GM08714 (cell line): Measurements from ENCODE around the gene MBP.

Source experiments
- H3K4me3 ChIP-seq: fragments of 200-500 bp; sonication (Bioruptor generic); 2 replicates; pipeline ENCODE4 v1.5.1; 2014; ENCODE audit warnings: mild to moderate bottlenecking, low read length, inconsistent platforms
- ZNF274 ChIP-seq: IDR thresholded peaks from 2 replicates; pipeline ENCODE4 v1.6.1; 2012; ENCODE audit warnings: mild to moderate bottlenecking, low read depth, low read length

MBP gene

DNA sequence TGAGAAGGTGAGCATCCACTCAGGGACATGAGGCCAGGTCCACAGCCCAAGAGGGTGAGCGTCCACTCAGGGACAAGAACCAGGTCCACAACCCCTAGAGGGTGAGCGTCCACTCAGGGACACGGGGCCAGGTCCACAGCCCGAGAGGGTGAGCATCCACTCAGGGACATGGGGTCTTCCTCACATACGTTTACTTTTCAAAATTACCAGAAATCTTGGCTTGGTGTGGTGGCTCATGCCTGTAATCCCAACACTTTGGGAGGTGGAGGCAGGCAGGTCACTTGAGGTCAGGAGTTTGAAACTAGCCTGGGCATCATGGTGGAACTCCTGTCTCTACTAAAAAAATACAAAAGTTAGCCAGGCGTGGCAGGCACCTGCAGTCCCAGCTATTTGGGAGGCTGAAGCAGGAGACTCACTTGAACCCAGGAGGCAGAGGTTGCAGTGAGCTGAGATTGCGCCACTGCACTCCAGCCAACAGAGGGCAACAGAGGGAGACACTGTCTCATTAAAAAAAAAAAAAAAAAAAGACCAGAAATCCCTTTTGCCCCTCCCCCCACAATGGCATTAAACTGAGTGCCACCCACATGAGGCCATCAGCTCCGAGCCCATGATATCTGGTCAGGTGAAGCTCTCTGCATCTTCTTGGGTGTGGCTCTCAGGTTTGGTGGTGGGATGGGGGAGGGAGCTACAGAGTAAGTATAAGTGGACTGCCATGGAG is 9.0 kb upstream of the MBP start:
- no peak for TF ChIP-seq ZNF274

DNA sequence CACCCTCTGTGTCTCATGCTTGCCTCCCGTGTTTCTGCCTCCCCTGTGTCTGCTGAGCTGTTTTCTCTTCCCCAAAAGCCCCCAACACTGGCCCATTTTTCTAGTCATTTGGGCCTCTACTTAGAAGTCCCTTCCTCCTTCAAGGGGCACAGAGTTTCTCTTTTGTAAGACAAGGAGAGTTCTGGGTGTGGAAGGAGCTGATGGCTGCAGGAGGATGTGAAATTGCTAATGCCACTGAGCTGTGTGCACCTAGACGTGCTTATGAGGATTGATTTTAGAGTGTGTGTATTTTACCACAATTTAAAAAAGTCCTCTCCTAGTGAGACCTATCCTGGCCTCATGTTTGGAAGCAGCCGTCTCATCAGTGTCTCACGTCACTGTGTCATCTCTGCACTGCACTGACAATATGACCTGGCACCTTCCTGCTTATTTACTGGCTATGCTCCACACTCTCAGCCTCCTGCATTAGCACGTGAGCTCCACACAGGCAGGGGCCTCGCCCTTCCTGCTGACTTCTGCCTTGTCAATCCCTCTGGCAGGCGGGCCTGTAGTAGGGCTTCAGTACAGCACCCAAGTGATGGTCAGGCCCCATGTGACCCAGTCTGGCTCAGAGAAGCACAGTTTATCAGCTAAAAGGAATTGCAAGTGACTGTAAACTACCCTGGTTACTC is 8.0 kb upstream of the MBP start:
- no peak for TF ChIP-seq ZNF274
- no peak overlapping the region for H3K4me3 ChIP-seq

More for the DNA sequence above, 9.0 kb upstream of the MBP start:
- H3K4me3 ChIP-seq: no peak overlapping the region

DNA sequence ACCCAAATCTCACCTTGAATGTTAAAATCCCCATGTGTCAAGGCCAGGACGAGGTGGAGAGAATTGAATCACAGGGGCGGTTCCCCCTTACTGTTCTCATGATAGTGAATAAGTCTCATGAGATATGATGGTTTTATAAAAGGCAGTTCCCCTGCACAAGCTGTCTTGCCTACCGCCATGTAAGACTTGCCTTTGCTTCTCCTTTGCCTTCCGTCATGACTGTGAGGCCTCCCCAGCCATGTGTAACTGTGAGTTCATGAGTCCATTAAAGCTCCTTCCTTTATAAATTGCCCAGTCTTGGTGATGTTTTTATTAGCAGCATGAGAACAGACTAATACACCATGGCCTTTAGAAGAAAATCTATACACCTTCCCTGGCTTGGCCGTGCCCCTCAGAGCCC is 7.4 kb upstream of the MBP start:
- TF ChIP-seq ZNF274: no peak
- no peak overlapping the region for H3K4me3 ChIP-seq

DNA sequence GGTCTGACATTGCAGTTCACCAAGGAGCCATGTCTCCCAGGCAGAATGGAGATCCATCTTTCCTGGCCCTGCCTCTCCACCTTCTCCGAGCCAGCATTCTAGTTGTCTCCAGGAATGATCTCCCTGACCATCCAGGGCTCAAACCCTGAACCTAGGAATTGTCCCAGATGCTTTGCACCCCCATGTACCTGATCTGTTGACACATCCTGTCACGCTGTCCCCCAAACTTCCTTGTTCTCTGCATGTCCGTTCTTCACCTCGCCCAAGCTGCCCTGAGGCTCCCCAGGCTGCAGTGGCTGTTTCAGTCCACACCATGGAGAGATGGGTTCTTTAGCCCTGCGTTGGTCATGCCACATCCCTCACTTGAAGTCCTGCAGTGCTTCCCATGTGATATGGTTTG is 7.0 kb upstream of the MBP start:
- no peak for TF ChIP-seq ZNF274

DNA sequence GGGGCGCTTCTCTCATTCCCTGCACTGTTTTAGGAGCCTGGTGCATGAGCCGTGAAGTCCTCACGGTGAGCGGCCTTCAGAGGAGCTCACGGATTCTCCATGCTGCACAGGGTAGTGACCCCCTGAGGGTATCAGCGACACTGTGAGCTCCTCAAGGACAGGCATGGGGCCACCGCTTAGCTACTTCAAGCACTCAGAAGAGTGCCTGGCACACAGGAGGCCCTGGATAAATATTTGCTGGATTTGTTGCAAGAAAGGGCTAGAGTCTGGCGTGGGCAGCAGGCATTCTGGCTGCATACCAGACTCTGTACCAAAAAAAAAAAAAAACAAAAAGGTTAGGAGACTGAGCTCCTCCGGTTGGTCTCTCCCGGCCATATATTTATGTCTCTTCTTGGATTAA is 5.7 kb upstream of the MBP start:
- TF ChIP-seq ZNF274: no peak
- no peak overlapping the region for H3K4me3 ChIP-seq

More for the DNA sequence above, 7.0 kb upstream of the MBP start:
- no peak overlapping the region for H3K4me3 ChIP-seq

DNA sequence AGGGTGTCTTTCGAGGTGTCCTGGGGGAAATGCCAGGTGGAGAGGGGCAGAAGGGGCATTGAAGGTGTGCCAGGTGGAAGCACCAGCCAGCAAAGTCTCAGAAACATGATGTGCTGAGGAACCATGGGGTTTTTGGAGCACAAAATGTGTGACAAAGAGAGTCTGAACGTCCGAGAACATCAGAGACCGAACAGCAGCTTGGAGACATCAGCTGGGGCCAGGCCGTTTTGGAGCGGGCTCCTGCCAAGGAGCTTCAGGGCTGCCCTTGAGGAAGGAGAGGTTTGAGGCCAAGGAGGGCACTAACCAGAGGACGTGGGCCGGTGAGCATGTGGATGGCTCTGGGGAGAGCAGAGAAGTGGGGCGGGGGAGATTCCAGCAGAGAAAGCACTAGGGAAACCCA is 5.3 kb upstream of the MBP start:
- H3K4me3 ChIP-seq: no peak overlapping the region
- no peak for TF ChIP-seq ZNF274

DNA sequence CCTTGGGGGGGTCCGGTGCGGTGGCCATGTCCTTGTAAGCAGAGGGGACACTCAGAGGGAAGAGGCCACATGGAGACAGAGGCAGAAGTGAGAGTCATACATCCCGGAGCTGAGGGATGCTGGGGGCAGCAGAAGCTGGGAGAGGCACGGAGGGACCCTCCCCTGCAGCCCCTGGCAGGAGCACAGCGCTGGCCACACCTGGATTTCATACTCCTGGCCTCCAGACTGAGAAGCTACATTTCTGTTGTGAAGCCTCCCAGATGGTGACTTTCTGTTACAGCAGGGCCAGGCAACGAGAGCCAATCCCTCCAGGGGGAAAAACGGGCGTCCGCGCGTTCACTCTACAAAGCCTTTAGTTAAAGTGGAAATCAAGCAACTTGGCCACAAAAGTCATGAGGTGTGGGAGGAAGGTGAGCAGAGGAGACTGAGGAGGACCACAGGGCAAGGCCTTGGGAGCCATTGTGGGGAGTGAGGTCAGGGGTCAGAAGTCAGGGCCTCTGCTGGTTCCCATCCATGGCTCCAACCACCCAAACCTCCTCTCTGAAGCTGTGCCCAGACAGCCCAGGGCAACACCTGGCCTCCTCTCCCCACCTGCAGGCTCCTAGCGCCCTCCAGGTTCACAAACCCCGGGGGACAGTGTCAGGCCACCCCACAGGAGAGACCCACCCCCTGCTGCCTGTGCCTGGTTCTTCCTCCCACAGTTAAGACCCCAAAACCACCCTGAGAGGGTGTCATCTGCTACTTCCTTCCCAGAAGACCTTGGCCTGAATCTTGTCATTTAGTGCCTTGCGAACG is 4.5 kb upstream of the MBP start:
- no peak for TF ChIP-seq ZNF274
- no peak overlapping the region for H3K4me3 ChIP-seq

DNA sequence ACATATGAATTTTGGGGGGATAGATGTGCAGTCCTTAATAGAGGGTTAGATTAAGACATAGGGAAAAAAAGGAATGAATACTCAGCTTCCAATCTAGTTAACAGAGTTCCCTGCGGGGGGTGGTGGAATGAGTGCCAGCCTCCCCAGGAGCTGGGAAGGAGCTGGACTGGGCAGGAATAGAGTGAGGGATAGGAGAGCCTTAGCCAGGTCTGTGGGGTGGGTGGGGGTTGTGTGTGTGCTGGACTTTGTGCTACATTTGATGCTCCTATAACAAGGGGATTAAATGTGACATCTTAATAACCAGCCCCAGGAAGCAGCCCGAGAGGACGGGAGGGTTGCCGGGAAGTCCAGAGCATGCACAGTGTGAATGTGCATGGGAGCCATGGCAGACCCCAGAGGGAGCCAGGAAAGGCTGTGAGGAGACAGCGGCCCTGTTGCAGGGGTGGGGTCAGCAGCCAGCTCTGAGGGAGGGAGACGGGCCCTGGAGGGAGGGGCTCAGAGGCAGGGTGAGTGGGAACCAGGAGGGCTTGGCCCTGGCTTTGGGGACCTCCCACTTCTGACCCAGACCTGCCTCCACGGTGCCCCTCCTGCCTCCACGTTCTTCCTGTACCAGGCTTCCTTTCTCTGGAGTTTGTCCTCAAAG is 3.6 kb upstream of the MBP start:
- TF ChIP-seq ZNF274: no peak
- H3K4me3 ChIP-seq: no peak overlapping the region

DNA sequence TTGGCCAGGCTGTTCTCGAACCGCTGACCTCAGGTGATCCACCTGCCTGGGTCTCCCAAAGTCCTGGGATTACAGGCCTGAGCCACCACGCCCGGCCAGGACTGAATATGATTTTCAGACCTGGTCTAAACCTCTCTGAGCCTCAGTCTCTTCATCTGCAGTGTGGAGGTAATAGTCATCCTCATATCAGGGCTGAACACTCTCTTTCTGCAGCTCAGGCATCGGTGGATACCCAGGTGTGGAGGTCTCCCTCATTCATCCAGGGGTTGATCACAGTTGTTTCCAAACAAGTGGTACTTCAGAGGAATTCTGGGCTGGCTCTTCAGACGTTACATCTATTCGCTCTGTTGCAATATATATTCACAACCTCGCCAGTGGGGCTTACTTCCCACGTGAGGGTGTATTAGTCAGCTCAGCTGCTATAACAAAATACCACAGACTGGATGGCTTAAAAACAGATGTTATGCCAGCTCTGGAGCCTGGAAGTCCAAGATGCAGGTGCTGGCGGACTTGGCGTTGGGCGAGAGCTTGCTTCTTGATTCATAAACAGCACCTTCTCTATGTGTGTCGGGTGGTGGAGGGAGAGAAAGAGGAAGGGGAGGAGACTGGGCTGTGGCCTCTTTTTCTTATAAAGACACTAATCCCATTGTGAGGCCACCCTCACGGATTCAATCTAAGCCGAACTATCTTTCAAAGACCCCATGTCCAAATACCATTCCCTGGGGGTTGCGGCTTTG is 2.9 kb upstream of the MBP start:
- no peak overlapping the region for H3K4me3 ChIP-seq
- no peak for TF ChIP-seq ZNF274

DNA sequence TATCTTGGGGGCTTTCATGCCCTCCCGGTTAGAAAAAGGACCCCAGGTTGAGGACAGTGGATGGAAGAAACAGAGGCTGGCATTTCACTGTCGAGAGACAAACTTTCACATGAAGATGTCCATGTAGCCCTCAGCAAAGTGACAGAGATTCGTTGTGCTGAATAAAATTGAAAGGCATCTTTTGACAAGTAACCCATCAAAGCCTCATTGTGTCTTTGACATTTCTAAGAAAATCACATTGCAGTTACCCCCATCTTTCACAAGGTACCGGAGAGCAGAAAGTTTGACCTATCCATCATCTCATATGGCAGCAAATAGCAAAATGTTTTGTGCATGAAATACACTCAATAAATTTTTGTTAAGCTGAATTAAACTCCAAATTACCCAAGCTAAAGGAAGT is 2.0 kb upstream of the MBP start:
- no peak for TF ChIP-seq ZNF274
- no peak overlapping the region for H3K4me3 ChIP-seq

DNA sequence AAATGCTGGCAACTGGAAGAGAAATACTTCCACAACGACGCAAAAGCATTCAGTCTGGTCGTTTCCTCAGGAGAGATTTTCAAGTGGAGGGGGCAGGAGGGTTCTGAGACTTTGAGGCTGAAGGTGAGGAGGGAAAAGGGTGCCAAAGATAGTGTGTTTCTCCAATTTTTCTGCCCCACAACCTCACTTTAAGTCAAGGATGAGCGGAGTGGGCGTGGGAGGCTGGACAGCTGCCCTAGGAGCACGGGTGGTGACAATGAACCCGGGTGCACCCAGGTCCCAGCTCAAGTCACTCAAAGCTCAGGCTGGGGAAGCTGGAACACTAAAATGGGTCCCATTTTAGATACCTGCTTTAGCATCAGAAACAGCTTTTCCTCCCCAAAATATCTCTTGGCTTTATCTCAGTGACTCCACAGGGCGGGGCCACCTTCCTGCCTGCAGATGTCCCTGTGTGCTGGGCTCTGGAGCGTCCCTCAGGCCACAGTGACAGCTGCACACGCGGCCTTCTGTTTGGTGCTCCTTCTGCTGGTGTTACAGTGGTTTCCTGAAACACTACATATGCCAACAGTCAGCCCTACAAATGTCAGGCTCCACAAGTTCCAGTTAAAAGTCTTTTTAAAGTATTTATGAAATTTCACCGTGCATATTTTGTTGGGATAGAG is 1.4 kb upstream of the MBP start:
- no peak overlapping the region for H3K4me3 ChIP-seq
- TF ChIP-seq ZNF274: no peak

DNA sequence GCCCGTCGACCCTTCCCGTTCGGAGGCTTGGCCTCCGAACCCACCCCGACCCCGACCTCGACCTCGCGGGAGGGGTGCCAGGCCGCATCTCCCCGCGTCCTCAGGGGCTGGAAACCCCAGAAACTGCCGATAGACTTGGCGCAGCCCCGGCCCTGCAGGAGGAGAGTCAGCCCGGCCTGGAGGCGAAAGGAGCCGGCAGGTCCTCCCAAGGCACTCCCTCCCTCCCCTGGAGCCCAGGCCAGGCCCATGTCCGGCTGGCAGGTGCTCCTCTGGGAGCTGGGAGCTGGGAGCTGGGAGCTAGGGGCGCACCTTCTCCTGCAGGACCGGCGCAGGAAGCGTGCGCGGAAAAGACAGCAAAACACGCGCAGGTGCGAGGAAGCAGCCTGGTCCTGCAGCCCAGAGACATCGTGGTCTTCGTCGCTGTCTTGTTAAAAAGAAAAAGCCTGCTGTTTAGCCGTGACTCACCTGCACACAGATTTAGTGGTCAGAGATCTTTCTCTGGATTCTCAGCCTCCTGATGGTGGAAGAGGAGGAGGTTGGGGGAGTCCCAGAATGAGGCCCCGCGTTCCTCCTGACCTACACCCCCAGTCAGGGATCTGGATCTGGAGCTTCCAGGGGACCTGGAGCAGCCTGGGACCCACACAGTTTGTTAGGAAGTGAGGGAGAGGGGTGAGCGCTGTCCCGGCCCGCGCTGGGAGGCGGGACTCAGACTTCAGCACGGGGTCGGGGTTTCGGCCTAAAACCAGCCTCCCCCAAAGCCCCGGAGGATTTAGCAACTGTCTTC is 660 bp upstream of the MBP start:
- no peak for TF ChIP-seq ZNF274
- H3K4me3 ChIP-seq: peak overlapping the region; percentile 89; the same call in 1 of the 2 replicates
